SU-DHL-6 (cell line): Measurements from ENCODE around the gene MED20.

Experiments
- H2AFZ ChIP-seq: fragments of 200-600 bp; sonication (generic); 2 replicates; pipeline ENCODE4 v1.6.1; 2014; ENCODE audit warnings: low read depth, mild to moderate bottlenecking, moderate library complexity, mixed read lengths, antibody characterized with exemption, low read length; ENCODE audit not compliant: severe bottlenecking
- H3F3A ChIP-seq: fragments of 200-600 bp; shearing (Covaris generic); 2 replicates; pipeline ENCODE4 v1.6.0; 2016; ENCODE audit warnings: antibody characterized with exemption, mild to moderate bottlenecking; ENCODE audit not compliant: insufficient read depth
- H3K27ac ChIP-seq: fragments of 200-600 bp; sonication (generic); 2 replicates; pipeline ENCODE4 v1.5.1; 2016; ENCODE audit warnings: low read depth, mild to moderate bottlenecking, low read length, moderate library complexity, mixed read lengths
- H3K27me3 ChIP-seq: fragments of 200-600 bp; sonication (generic), shearing (Covaris generic); 2 replicates; pipeline ENCODE4 v1.6.0; 2014; ENCODE audit warnings: mild to moderate bottlenecking, low read length
- H3K36me3 ChIP-seq: fragments of 200-600 bp; sonication (generic); 2 replicates; pipeline ENCODE4 v1.6.1; 2014; ENCODE audit warnings: mild to moderate bottlenecking, low read length, mixed read lengths
- H3K4me2 ChIP-seq: fragments of 300-600, 200-600 bp; shearing (Covaris generic), sonication (generic); 2 replicates; pipeline ENCODE4 v1.6.0; 2014; ENCODE audit warnings: low read length, low read depth, mild to moderate bottlenecking; ENCODE audit not compliant: poor library complexity, severe bottlenecking
- H3K4me3 ChIP-seq: fragments of 200-600 bp; sonication (generic); 2 replicates; pipeline ENCODE4 v1.5.1; 2014; ENCODE audit warnings: antibody characterized with exemption, low read length, mild to moderate bottlenecking, mixed read lengths; ENCODE audit not compliant: insufficient read depth, poor library complexity, severe bottlenecking
- H3K79me2 ChIP-seq: fragments of 200-600 bp; sonication (generic); 2 replicates; pipeline ENCODE4 v1.6.1; 2014; ENCODE audit warnings: mild to moderate bottlenecking, low read length, moderate library complexity; ENCODE audit not compliant: insufficient read depth
- H3K9ac ChIP-seq: fragments of 200-600 bp; sonication (generic); 2 replicates; pipeline ENCODE4 v1.7.0; 2014; ENCODE audit warnings: mild to moderate bottlenecking, low read length
- H3K9me2 ChIP-seq: fragments of 200-600 bp; sonication (generic); replicated peaks from 2 replicates; pipeline ENCODE4 v1.6.1; 2014; ENCODE audit warnings: low read length; ENCODE audit not compliant: insufficient read depth
- H3K9me3 ChIP-seq: fragments of 200-600 bp; sonication (generic); 2 replicates; pipeline ENCODE4 v1.6.1; 2014; ENCODE audit warnings: low read length, mixed read lengths; ENCODE audit not compliant: insufficient read depth
- H4K20me1 ChIP-seq: fragments of 200-600 bp; sonication (generic); 2 replicates; pipeline ENCODE4 v1.6.1; 2014; ENCODE audit warnings: low read depth, mild to moderate bottlenecking, antibody characterized with exemption, low read length, moderate library complexity, mixed read lengths
- CTCF ChIP-seq: fragments of 200-600 bp; sonication (generic); IDR thresholded peaks from one replicate; pipeline ENCODE4 v1.5.1; 2017; ENCODE audit warnings: antibody characterized with exemption, mild to moderate bottlenecking, low read length, moderate library complexity; ENCODE audit not compliant: insufficient read depth, poor library complexity, severe bottlenecking
- EZH2phosphoT487 ChIP-seq: fragments of 200-600 bp; sonication (generic), shearing (Covaris generic); conservative IDR thresholded peaks from 2 replicates; pipeline ENCODE4 v1.6.1; 2018; ENCODE audit warnings: mild to moderate bottlenecking, antibody characterized with exemption, low read length, moderate library complexity, mixed read lengths

Gene MED20

GRCh38 chr6:41932378-41932777 lies 11.4 kb upstream of the MED20 start:
- no peaks in the 10 kb centered on the region; the same call in 1 of the 2 replicates for H4K20me1 ChIP-seq
- H3K9me2 ChIP-seq, result no peaks in the 10 kb centered on the region
- no peaks in the 10 kb centered on the region for H3K27me3 ChIP-seq
- H3K9ac ChIP-seq, result no peak overlapping the region
- no peaks in the 10 kb centered on the region for H3K9me3 ChIP-seq
- no peak overlapping the region for H2AFZ ChIP-seq
- H3K4me2 ChIP-seq, result no peak overlapping the region
- peaks cover 41% of the 10 kb centered on the region for H3K36me3 ChIP-seq
- no peak overlapping the region for H3K27ac ChIP-seq
- H3F3A ChIP-seq, result peaks cover 55% of the 10 kb centered on the region
- TF ChIP-seq CTCF (no peak), EZH2phosphoT487 (no peak)
- no peak overlapping the region for H3K4me3 ChIP-seq
- peaks cover 17% of the 10 kb centered on the region for H3K79me2 ChIP-seq

- Histone ChIP-seq H3K4me2 (no peak overlapping the region), H3K9me3 (no peaks in the 10 kb centered on the region), H3K9me2 (no peaks in the 10 kb centered on the region), H3K36me3 (peaks cover 45% of the 10 kb centered on the region), H4K20me1 (no peaks in the 10 kb centered on the region; the same call in 1 of the 2 replicates), H3F3A (peaks cover 49% of the 10 kb centered on the region), H3K79me2 (peaks cover 17% of the 10 kb centered on the region), H2AFZ (no peak overlapping the region), H3K9ac (no peak overlapping the region), H3K4me3 (no peak overlapping the region), H3K27me3 (no peaks in the 10 kb centered on the region), H3K27ac (no peak overlapping the region)
- TF ChIP-seq CTCF, result no peak
- TF ChIP-seq EZH2phosphoT487, result no peak
Observed at GRCh38 chr6:41931792-41932191, 10.9 kb upstream of the MED20 start.

- TF ChIP-seq CTCF, result no peak
- no peak for TF ChIP-seq EZH2phosphoT487
- peaks cover 37% of the 10 kb centered on the region for H3K36me3 ChIP-seq
- H2AFZ ChIP-seq, result no peak overlapping the region
- no peak overlapping the region for H3K27ac ChIP-seq
- H3K27me3 ChIP-seq, result no peaks in the 10 kb centered on the region
- H3K9me2 ChIP-seq, result no peaks in the 10 kb centered on the region
- H3K4me2 ChIP-seq, result no peak overlapping the region
- peaks cover 2% of the 10 kb centered on the region; the same call in 1 of the 2 replicates for H4K20me1 ChIP-seq
- peaks cover 31% of the 10 kb centered on the region for H3K79me2 ChIP-seq
- H3K9ac ChIP-seq, result no peak overlapping the region
- peaks cover 36% of the 10 kb centered on the region for H3F3A ChIP-seq
- no peak overlapping the region for H3K4me3 ChIP-seq
- no peaks in the 10 kb centered on the region for H3K9me3 ChIP-seq
Observed at GRCh38 chr6:41929924-41930323, 9.0 kb upstream of the MED20 start.
